ENCODE results near the gene FBXO31. TPM values are rescaled to one million over a fixed set of nuclear protein-coding genes. Genes with fewer than 3 reads are reported as not detected.

Gene FBXO31
- total and polyA plus RNA-seq, 9 of the 15 experiments (the other 6 are each of a cell fraction or from before 2014, with no cell fraction given), result 0.18 to 33.3 (median 10.9) TPM

DNA sequence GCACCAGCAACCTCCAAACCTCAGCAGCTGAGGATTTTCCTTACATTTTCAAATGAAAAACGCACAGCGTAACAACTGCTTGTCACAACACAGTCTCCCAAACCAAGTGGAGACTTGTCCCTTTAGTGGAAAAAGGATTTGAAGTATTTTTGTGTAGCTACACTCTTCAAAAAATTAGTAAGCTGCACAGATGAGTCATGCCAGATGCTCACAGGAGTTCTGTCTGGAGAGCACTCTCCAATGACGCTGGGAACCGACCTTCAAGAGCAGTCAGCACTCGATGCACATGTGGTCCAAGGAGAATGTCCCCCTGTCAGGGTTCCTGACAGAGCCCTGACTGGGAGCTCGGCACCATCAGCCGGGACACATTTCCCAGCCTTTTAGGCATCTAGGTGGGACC, 48.4 kb upstream of the FBXO31 start (continued):
- TF ChIP-seq, protein P1, sequence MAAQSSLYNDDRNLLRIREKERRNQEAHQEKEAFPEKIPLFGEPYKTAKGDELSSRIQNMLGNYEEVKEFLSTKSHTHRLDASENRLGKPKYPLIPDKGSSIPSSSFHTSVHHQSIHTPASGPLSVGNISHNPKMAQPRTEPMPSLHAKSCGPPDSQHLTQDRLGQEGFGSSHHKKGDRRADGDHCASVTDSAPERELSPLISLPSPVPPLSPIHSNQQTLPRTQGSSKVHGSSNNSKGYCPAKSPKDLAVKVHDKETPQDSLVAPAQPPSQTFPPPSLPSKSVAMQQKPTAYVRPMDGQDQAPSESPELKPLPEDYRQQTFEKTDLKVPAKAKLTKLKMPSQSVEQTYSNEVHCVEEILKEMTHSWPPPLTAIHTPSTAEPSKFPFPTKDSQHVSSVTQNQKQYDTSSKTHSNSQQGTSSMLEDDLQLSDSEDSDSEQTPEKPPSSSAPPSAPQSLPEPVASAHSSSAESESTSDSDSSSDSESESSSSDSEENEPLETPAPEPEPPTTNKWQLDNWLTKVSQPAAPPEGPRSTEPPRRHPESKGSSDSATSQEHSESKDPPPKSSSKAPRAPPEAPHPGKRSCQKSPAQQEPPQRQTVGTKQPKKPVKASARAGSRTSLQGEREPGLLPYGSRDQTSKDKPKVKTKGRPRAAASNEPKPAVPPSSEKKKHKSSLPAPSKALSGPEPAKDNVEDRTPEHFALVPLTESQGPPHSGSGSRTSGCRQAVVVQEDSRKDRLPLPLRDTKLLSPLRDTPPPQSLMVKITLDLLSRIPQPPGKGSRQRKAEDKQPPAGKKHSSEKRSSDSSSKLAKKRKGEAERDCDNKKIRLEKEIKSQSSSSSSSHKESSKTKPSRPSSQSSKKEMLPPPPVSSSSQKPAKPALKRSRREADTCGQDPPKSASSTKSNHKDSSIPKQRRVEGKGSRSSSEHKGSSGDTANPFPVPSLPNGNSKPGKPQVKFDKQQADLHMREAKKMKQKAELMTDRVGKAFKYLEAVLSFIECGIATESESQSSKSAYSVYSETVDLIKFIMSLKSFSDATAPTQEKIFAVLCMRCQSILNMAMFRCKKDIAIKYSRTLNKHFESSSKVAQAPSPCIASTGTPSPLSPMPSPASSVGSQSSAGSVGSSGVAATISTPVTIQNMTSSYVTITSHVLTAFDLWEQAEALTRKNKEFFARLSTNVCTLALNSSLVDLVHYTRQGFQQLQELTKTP (IDR thresholded peaks at IDR 0.05; ENCODE audit: low read depth in 1 of 2, partially characterized antibody in 2 of 2), result no peak
- TF ChIP-seq, protein P2, sequence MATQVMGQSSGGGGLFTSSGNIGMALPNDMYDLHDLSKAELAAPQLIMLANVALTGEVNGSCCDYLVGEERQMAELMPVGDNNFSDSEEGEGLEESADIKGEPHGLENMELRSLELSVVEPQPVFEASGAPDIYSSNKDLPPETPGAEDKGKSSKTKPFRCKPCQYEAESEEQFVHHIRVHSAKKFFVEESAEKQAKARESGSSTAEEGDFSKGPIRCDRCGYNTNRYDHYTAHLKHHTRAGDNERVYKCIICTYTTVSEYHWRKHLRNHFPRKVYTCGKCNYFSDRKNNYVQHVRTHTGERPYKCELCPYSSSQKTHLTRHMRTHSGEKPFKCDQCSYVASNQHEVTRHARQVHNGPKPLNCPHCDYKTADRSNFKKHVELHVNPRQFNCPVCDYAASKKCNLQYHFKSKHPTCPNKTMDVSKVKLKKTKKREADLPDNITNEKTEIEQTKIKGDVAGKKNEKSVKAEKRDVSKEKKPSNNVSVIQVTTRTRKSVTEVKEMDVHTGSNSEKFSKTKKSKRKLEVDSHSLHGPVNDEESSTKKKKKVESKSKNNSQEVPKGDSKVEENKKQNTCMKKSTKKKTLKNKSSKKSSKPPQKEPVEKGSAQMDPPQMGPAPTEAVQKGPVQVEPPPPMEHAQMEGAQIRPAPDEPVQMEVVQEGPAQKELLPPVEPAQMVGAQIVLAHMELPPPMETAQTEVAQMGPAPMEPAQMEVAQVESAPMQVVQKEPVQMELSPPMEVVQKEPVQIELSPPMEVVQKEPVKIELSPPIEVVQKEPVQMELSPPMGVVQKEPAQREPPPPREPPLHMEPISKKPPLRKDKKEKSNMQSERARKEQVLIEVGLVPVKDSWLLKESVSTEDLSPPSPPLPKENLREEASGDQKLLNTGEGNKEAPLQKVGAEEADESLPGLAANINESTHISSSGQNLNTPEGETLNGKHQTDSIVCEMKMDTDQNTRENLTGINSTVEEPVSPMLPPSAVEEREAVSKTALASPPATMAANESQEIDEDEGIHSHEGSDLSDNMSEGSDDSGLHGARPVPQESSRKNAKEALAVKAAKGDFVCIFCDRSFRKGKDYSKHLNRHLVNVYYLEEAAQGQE (IDR thresholded peaks at IDR 0.05; ENCODE audit: borderline replicate concordance), result no peak
- TF ChIP-seq, protein P2 (CRISPR knock-in tag; IDR thresholded peaks at IDR 0.05; ENCODE audit: low read depth), result no peak
- TF ChIP-seq CTBP1 (IDR thresholded peaks at IDR 0.05; ENCODE audit: borderline replicate concordance) (no peak), SIRT6 (IDR thresholded peaks at IDR 0.05; ENCODE audit: low read depth, low read length) (no peak)

All from K562 (cell line).